CD14-positive monocyte (primary cell): Measurements from ENCODE around the gene MAMLD1. TPM values are rescaled to one million over a fixed set of nuclear protein-coding genes. Genes with fewer than 3 reads are reported as not detected.
A peak's percentile ranks its signal among the peaks of the same experiment; 100 is the strongest.

Experiments
- DNase-seq, 3 donors: peaks; one replicate each; pipeline ENCODE4 v3.0.0-alpha.2; 2011 to 2022
- H2AFZ ChIP-seq: 2 replicates; pipeline ENCODE4 v1.6.0; 2012; ENCODE audit warnings: mild to moderate bottlenecking, low read depth, low read length, inconsistent platforms; ENCODE audit not compliant: insufficient read depth, poor library complexity, severe bottlenecking
- H3K27ac ChIP-seq, 2 donors: 1 replicate in 1 of 2; 2 replicates in 1 of 2; pipeline ENCODE4 v1.5.1; 2012 to 2013; ENCODE audit warnings: low read length in 2 of 2, control low read depth in 1 of 2, inconsistent platforms in 1 of 2, low read depth in 1 of 2, mild to moderate bottlenecking in 1 of 2
- H3K27me3 ChIP-seq, 2 donors: one replicate each; pipeline versions ENCODE4 v1.6.0 to v1.6.1; 2011 to 2013; ENCODE audit warnings: low read length in 2 of 2; ENCODE audit not compliant: control insufficient read depth in 2 of 2, insufficient read depth in 2 of 2
- H3K36me3 ChIP-seq, 2 donors: replicated peaks in 1 of 2; 1 replicate in 1 of 2; 2 replicates in 1 of 2; pipeline versions ENCODE4 v1.5.1 to v1.6.1; 2012 to 2013; ENCODE audit warnings: low read length in 2 of 2, control low read depth in 1 of 2, inconsistent platforms in 1 of 2, mild to moderate bottlenecking in 1 of 2; ENCODE audit not compliant: insufficient read depth in 2 of 2, control insufficient read depth in 1 of 2
- H3K4me1 ChIP-seq, 2 donors: 1 replicate in 1 of 2; 2 replicates in 1 of 2; pipeline versions ENCODE4 v1.5.1 to v1.6.1; 2012 to 2013; ENCODE audit warnings: low read length in 2 of 2, control low read depth in 1 of 2, inconsistent platforms in 1 of 2, mild to moderate bottlenecking in 1 of 2, moderate library complexity in 1 of 2; ENCODE audit not compliant: insufficient read depth in 2 of 2, control insufficient read depth in 1 of 2
- H3K4me2 ChIP-seq: replicated peaks from 2 replicates; pipeline ENCODE3; 2012; ENCODE audit warnings: low read length, moderate library complexity, mild to moderate bottlenecking; ENCODE audit not compliant: poor library complexity, severe bottlenecking; ENCODE audit errors: extremely low read depth
- H3K4me3 ChIP-seq, 3 experiments: fragments of 200-600 bp in 1 of 3; sonication (generic) in 1 of 3; replicated peaks in 1 of 3; 1 replicate in 2 of 3; 2 replicates in 1 of 3; pipeline ENCODE4 v1.5.1; 2011 to 2013; ENCODE audit warnings: low read length in 3 of 3, mild to moderate bottlenecking in 3 of 3, control low read depth in 2 of 3, low read depth in 2 of 3, inconsistent platforms in 1 of 3, moderate library complexity in 1 of 3
- H3K79me2 ChIP-seq: 2 replicates; pipeline ENCODE4 v1.6.0; 2012; ENCODE audit warnings: mild to moderate bottlenecking, control low read depth, inconsistent platforms, low read length, moderate library complexity; ENCODE audit not compliant: insufficient read depth
- H3K9ac ChIP-seq: 2 replicates; pipeline ENCODE4 v1.6.0; 2017; ENCODE audit warnings: low read length, mild to moderate bottlenecking; ENCODE audit not compliant: insufficient read depth, poor library complexity, severe bottlenecking
- H3K9me3 ChIP-seq, 2 donors: replicated peaks in 1 of 2; 1 replicate in 1 of 2; 2 replicates in 1 of 2; pipeline versions ENCODE4 v1.5.1 to v1.6.1; 2012 to 2013; ENCODE audit warnings: low read length in 2 of 2, control low read depth in 1 of 2; ENCODE audit not compliant: control insufficient read depth in 1 of 2, insufficient read depth in 1 of 2
- H4K20me1 ChIP-seq: 2 replicates; pipeline ENCODE4 v1.6.0; 2012; ENCODE audit warnings: mild to moderate bottlenecking, low read length, control low read depth, moderate library complexity; ENCODE audit not compliant: insufficient read depth
- H3K27ac Mint-ChIP-seq, 7 donors: one replicate each; pipeline ENCODE4 v1.8.0; 2020; ENCODE audit warnings: mild to moderate bottlenecking in 7 of 7, mixed read lengths in 7 of 7, moderate library complexity in 6 of 7, inconsistent platforms in 2 of 7
- H3K27me3 Mint-ChIP-seq, 3 donors: one replicate each; pipeline ENCODE4 v1.8.0; 2021 to 2022; ENCODE audit warnings: low read depth in 3 of 3, mild to moderate bottlenecking in 3 of 3, mixed read lengths in 3 of 3, moderate library complexity in 3 of 3, inconsistent platforms in 1 of 3
- H3K36me3 Mint-ChIP-seq, 2 donors: one replicate each; pipeline ENCODE4 v1.8.0; 2020; ENCODE audit warnings: mixed read lengths in 2 of 2, inconsistent platforms in 1 of 2, mild to moderate bottlenecking in 1 of 2
- H3K4me1 Mint-ChIP-seq: one replicate; pipeline ENCODE4 v1.8.0; 2020; ENCODE audit warnings: mild to moderate bottlenecking, mixed read lengths
- H3K4me3 Mint-ChIP-seq, 2 donors: one replicate each; pipeline ENCODE4 v1.8.0; 2020; ENCODE audit warnings: mild to moderate bottlenecking in 2 of 2, mixed read lengths in 2 of 2, moderate library complexity in 1 of 2
- H3K9me3 Mint-ChIP-seq, 7 donors: one replicate each; pipeline ENCODE4 v1.8.0; 2020 to 2022; ENCODE audit warnings: mixed read lengths in 7 of 7, mild to moderate bottlenecking in 6 of 7, moderate library complexity in 6 of 7, inconsistent platforms in 2 of 7
- WGBS: methylation state at CpG from one replicate; pipeline ENCODE4 v1.1.5; 2013; ENCODE audit warnings: missing lambda C conversion rate; ENCODE audit not compliant: insufficient coverage; 5-methylcytosine and 5-hydroxymethylcytosine counted together
- intact Hi-C, 2 donors: fragments of 100-400 bp; cut with micrococcal nuclease; formaldehyde crosslinking; loops; one replicate each; pipeline versions ENCODE4 v1.15.0 to v1.15.1; 2023
- polyA plus RNA-seq, 3 donors: library from polyadenylated mRNA; depleted of rRNA in 1 of 3; unstranded in 2 of 3; stranded (reverse) in 1 of 3; fragments of 300-500 nt in 2 of 3; fragments of >200 nt in 1 of 3; fragmentation: Illumina TruSeq in 2 of 3; gene quantifications; 1 replicate in 2 of 3; 2 replicates in 1 of 3; pipeline ENCODE4 v1.2.3, GENCODE V29; 2012 to 2021
- TF ChIP-seq, protein P1 (sequence below): fragments of 200-600 bp; IDR thresholded peaks from one replicate; pipeline ENCODE4 v1.8.0; 2022; ENCODE audit warnings: antibody characterized with exemption, mild to moderate bottlenecking

Gene MAMLD1
- polyA plus RNA-seq, 3 donors, result not detected

DNA sequence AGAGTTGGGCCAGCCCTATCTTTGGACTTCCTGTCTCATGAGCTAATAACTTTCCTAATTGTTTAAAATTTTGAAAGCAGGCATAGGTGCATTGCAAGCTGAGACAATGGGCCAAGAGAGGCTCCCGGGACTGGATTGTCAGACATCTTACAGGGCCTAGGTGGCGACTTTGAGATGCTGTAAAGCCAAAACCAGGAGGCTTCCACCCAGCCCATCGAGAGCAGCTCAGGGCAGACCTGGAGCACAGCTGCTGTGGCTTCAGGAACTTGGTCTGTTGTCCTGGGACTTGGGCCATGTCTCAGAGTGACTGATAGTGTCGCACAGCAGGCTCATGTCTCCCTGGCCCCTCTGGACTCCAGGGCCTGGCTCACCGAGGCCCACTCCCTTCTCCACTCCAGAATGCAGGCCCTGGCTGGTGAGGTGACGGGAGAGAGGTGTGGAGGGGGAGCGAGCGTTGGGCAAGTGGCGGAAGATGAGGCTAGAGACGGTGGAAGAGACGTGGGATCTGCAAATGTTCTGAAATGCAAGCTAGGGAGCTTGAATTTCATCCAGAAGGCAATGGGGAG, 181.2 kb downstream of the MAMLD1 start:
- Histone ChIP-seq H4K20me1 (no peaks in the 10 kb centered on the region), H3K4me1 (peaks cover 29 to 32% of the 10 kb centered on the region in 2 donors), H3K27ac (no peak overlapping the region), H3K79me2 (no peaks in the 10 kb centered on the region), H3K9ac (no peak overlapping the region), H2AFZ (no peak overlapping the region), H3K27me3 (no peaks in the 10 kb centered on the region), H3K4me2 (no peak overlapping the region), H3K4me3 (no peak overlapping the region), H3K9me3 (no peaks in the 10 kb centered on the region), H3K36me3 (no peaks in the 10 kb centered on the region)
- Mint-ChIP-seq H3K4me1 (peaks cover 26% of the 10 kb centered on the region), H3K36me3 (no peaks in the 10 kb centered on the region), H3K27me3 (no peaks in the 10 kb centered on the region), H3K4me3 (no peak overlapping the region), H3K27ac (peak overlapping the region in 1 of 7 donors; percentile 14), H3K9me3 (peaks cover 0 to 5% (median 0%) of the 10 kb centered on the region in 7 donors)
- 53% methylated on average over 6 of the region's 11 CpGs for WGBS
- no peak for DNase-seq
- TF ChIP-seq, protein P1, sequence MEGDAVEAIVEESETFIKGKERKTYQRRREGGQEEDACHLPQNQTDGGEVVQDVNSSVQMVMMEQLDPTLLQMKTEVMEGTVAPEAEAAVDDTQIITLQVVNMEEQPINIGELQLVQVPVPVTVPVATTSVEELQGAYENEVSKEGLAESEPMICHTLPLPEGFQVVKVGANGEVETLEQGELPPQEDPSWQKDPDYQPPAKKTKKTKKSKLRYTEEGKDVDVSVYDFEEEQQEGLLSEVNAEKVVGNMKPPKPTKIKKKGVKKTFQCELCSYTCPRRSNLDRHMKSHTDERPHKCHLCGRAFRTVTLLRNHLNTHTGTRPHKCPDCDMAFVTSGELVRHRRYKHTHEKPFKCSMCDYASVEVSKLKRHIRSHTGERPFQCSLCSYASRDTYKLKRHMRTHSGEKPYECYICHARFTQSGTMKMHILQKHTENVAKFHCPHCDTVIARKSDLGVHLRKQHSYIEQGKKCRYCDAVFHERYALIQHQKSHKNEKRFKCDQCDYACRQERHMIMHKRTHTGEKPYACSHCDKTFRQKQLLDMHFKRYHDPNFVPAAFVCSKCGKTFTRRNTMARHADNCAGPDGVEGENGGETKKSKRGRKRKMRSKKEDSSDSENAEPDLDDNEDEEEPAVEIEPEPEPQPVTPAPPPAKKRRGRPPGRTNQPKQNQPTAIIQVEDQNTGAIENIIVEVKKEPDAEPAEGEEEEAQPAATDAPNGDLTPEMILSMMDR, result no peak
- intact Hi-C loops, result no loop called here

DNA sequence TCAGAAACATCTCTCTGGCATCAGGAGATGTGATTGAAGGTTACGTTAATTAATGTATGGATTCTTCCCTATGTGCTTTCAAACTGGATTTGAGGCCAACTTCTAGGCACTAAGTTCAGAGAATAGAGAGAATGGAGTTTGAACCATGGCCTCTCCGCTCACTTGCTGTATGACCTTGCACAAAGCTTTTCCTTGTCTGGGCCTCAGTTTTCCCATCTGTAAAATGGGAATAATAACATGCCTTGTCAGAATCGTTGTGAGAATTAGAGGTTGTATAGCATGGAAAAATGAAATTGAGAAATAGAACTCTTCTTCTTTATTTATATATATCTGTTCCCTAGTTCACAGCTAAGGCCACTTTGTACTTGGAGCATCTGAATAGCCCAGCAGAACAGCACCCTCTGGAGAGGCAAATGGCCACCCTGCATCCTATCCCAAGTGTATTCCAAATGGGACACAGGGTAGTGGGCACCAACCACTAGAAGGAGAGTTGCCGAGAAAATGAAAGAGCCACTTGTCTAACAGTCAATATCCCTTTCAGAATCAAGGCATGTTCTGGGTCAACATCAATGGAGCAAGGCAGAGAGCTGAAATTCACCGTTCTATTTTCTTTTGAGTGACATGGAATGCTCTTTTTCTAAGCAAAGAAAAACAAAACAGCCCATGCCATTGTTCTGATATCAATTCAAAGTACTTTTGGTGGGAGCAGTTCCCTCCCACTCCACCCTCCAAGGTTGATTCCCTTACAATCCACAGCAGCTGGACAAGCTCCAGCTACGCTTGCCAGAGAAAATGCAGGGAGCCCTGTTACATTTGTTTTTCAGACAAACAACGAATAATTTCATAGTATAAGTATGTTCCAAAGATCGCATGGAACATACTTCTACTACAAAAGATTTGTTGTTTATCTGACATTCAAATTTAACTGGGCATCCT, 182.0 kb downstream of the MAMLD1 start:
- Histone ChIP-seq H3K9ac (no peak overlapping the region), H3K79me2 (no peaks in the 10 kb centered on the region), H3K4me3 (no peak overlapping the region), H3K27me3 (no peaks in the 10 kb centered on the region), H3K9me3 (no peaks in the 10 kb centered on the region), H3K27ac (no peak overlapping the region), H3K4me2 (no peak overlapping the region), H2AFZ (no peak overlapping the region), H3K36me3 (no peaks in the 10 kb centered on the region), H3K4me1 (peaks cover 32 to 37% of the 10 kb centered on the region in 2 donors), H4K20me1 (no peaks in the 10 kb centered on the region)
- WGBS, result 100% methylated on average over 1 of the region's 8 CpGs
- intact Hi-C loops, result no loop called here
- H3K4me3 Mint-ChIP-seq, result no peak overlapping the region
- TF ChIP-seq, protein P1, result no peak
- H3K9me3 Mint-ChIP-seq, result peaks cover 0 to 5% (median 0%) of the 10 kb centered on the region in 7 donors
- no peaks in the 10 kb centered on the region for H3K27me3 Mint-ChIP-seq
- H3K36me3 Mint-ChIP-seq, result no peaks in the 10 kb centered on the region
- peaks cover 30% of the 10 kb centered on the region for H3K4me1 Mint-ChIP-seq
- H3K27ac Mint-ChIP-seq, result no peak overlapping the region
- DNase-seq, result no peak
